Testis (tissue), 3 donors: Measurements from ENCODE around the gene PCSK6. TPM values are rescaled to one million over a fixed set of nuclear protein-coding genes. Genes with fewer than 3 reads are reported as not detected.
"Not testable (repeated sequence)": the region's sequence is repeated elsewhere in the genome, so short reads cannot be mapped to it uniquely, and the experiment has no call there.

Experiments used
- DNase-seq: peaks from one replicate; pipeline ENCODE4 v3.0.0-alpha.2; 2019
- H3K27ac ChIP-seq, 2 donors: fragments of 200-600 bp; sonication (generic); one replicate each; pipeline ENCODE4 v1.5.1; 2019
- H3K27me3 ChIP-seq: fragments of 200-600 bp; sonication (generic); one replicate; pipeline ENCODE4 v1.5.1; 2019
- H3K36me3 ChIP-seq: fragments of 200-600 bp; sonication (generic); one replicate; pipeline ENCODE4 v1.5.1; 2017; ENCODE audit warnings: low read depth; ENCODE audit errors: missing control alignments
- H3K4me1 ChIP-seq: fragments of 200-600 bp; sonication (generic); one replicate; pipeline ENCODE4 v1.5.1; 2019
- H3K4me3 ChIP-seq, 2 donors: fragments of 200-600 bp; sonication (generic); one replicate each; pipeline ENCODE4 v1.5.1; 2017 to 2019
- H3K9me3 ChIP-seq: fragments of 200-600 bp; sonication (generic); one replicate; pipeline ENCODE4 v1.5.1; 2017
- CTCF ChIP-seq, 3 experiments: fragments of 450-650 bp in 2 of 3; fragments of 200-600 bp in 1 of 3; sonication (generic) in 1 of 3; IDR thresholded peaks; one replicate each; pipeline ENCODE4 v1.5.1; 2016 to 2019; ENCODE audit warnings: antibody characterized with exemption in 3 of 3, mild to moderate bottlenecking in 2 of 3, moderate library complexity in 1 of 3
- POLR2A ChIP-seq: fragments of 450-650 bp; IDR thresholded peaks from one replicate; pipeline ENCODE4 v1.6.1; 2017; ENCODE audit warnings: antibody characterized with exemption, mild to moderate bottlenecking, moderate library complexity
- WGBS, 2 donors: methylation state at CpG; one replicate each; pipeline ENCODE4 v1.1.5; 2018; 5-methylcytosine and 5-hydroxymethylcytosine counted together
- intact Hi-C: fragments of 100-400 bp; cut with DNase I; formaldehyde crosslinking; loops from one replicate; pipeline ENCODE4 v1.15.1; 2023; ENCODE audit warnings: low total_unique reads
- polyA plus RNA-seq: library from polyadenylated mRNA; stranded (reverse); fragments of 350-450 nt; fragmentation: Illumina TruSeq; extraction: RNeasy Lipid Tissue Mini Kit (QIAGEN cat#74804); gene quantifications from one replicate; pipeline ENCODE4 v1.2.3, GENCODE V29; 2014; ENCODE audit warnings: low read depth, low replicate concordance; ENCODE audit not compliant: insufficient read depth
- total RNA-seq, 2 donors: library from RNA; depleted of rRNA; stranded (reverse); fragments of >200 nt; gene quantifications; one replicate each; pipeline ENCODE4 v1.2.3, GENCODE V29; 2016

PCSK6 gene
- total and polyA plus RNA-seq, 3 donors from 2014 or later = 43.9 to 156 (median 95.4) TPM

- H3K4me3 ChIP-seq = no peak overlapping the region
- intact Hi-C loops = no loop called here
- H3K27me3 ChIP-seq = no peaks in the 10 kb centered on the region
- peak; percentile 81 for DNase-seq
- H3K4me1 ChIP-seq = peaks cover 21% of the 10 kb centered on the region
- 38 to 53% methylated on average over 21 of the region's 21 CpGs for WGBS, 2 donors
- H3K36me3 ChIP-seq = no peaks in the 10 kb centered on the region
- H3K27ac ChIP-seq = peak overlapping the region; percentile 40 to 55
- TF ChIP-seq CTCF (IDR thresholded peaks at IDR 0.05) (no peak), POLR2A (no peak)
- H3K9me3 ChIP-seq = no peaks in the 10 kb centered on the region
These were observed 19.8 kb downstream of the PCSK6 start for GRCh38 chr15:101469520-101470288.

- Histone ChIP-seq H3K4me3 (no peak overlapping the region), H3K9me3 (no peaks in the 10 kb centered on the region), H3K36me3 (no peaks in the 10 kb centered on the region), H3K27me3 (no peaks in the 10 kb centered on the region), H3K4me1 (peaks cover 13% of the 10 kb centered on the region), H3K27ac (no peak overlapping the region)
- TF ChIP-seq POLR2A (no peak), CTCF (IDR thresholded peaks at IDR 0.05) (no peak)
- WGBS, 2 donors = 90% methylated on average over 9 of the region's 9 CpGs
- peak; percentile 4 for DNase-seq
- intact Hi-C loops = no loop called here
These were observed 23.3 kb downstream of the PCSK6 start for GRCh38 chr15:101466188-101466587.

- H3K36me3 ChIP-seq = no peaks in the 10 kb centered on the region
- peak; percentile 51 for DNase-seq
- TF ChIP-seq CTCF (IDR thresholded peaks at IDR 0.05) = no peak
- no peak for TF ChIP-seq POLR2A
- no peak overlapping the region for H3K4me3 ChIP-seq
- peaks cover 10% of the 10 kb centered on the region for H3K4me1 ChIP-seq
- peak overlapping the region; percentile 66 to 69 for H3K27ac ChIP-seq
- no peaks in the 10 kb centered on the region for H3K9me3 ChIP-seq
- intact Hi-C loops = no loop called here
- WGBS, 2 donors = 64 to 78% methylated on average over 13 to 16 of the region's 16 CpGs
- H3K27me3 ChIP-seq = no peaks in the 10 kb centered on the region
These were observed 24.4 kb downstream of the PCSK6 start for GRCh38 chr15:101464999-101465669.

GRCh38 chr15:101464256-101464998 lies 25.1 kb downstream of the PCSK6 start:
- intact Hi-C loops = no loop called here
- no peaks in the 10 kb centered on the region for H3K9me3 ChIP-seq
- peak overlapping the region; percentile 66 to 69 for H3K27ac ChIP-seq
- peak; percentile 14 for DNase-seq
- no peaks in the 10 kb centered on the region for H3K36me3 ChIP-seq
- peaks cover 5% of the 10 kb centered on the region for H3K4me1 ChIP-seq
- TF ChIP-seq POLR2A (no peak), CTCF (IDR thresholded peaks at IDR 0.05) (no peak)
- WGBS, 2 donors = 80 to 89% methylated on average over 16 to 20 of the region's 20 CpGs
- H3K4me3 ChIP-seq = no peak overlapping the region
- no peaks in the 10 kb centered on the region for H3K27me3 ChIP-seq

- intact Hi-C loops, H3K36me3 ChIP-seq, H3K4me1 ChIP-seq, H3K4me3 ChIP-seq, H3K9me3 ChIP-seq, DNase-seq, H3K27me3 ChIP-seq: not testable (repeated sequence)
- H3K27ac ChIP-seq = peak overlapping the region; percentile 45 to 66
- WGBS, 2 donors = 82 to 86% methylated on average over 5 of the region's 5 CpGs
These were observed 25.8 kb downstream of the PCSK6 start for GRCh38 chr15:101463696-101464095.
